Gastrocnemius medialis (tissue), 4 donors: ENCODE results near the gene MRFAP1.

Source experiments
- CTCF ChIP-seq, 5 experiments: fragments of 450-650 bp in 3 of 5; fragments of 200-600 bp in 2 of 5; sonication (generic) in 2 of 5; IDR thresholded peaks in 4 of 5; conservative IDR thresholded peaks in 1 of 5; 1 replicate in 4 of 5; 2 replicates in 1 of 5; pipeline ENCODE4 v1.5.1; 2016 to 2019; ENCODE audit warnings: antibody characterized with exemption in 5 of 5, mild to moderate bottlenecking in 3 of 5, moderate library complexity in 3 of 5
- POLR2A ChIP-seq, 2 donors: fragments of 450-650 bp; IDR thresholded peaks; one replicate each; pipeline ENCODE4 v1.6.1; 2017; ENCODE audit warnings: antibody characterized with exemption in 2 of 2, mild to moderate bottlenecking in 2 of 2, moderate library complexity in 2 of 2

- TF ChIP-seq CTCF (IDR thresholded peaks at IDR 0.05 in 4 of 5, conservative IDR thresholded peaks at IDR 0.05 in 1 of 5) (no peak), POLR2A (IDR thresholded peaks at IDR 0.05) (no peak)
Measured at GRCh38 chr4:6625256-6625655, 15.2 kb upstream of the MRFAP1 start.
